ENCODE results near the gene GLT6D1. TPM values are rescaled to one million over a fixed set of nuclear protein-coding genes. Genes with fewer than 3 reads are reported as not detected.

GLT6D1 gene
- total RNA-seq, 2 experiments from 2014 or later = not detected

GRCh38 chr9:135602789-135603481, 36.4 kb downstream of the GLT6D1 start:
- no peaks in the 10 kb centered on the region for H3K36me3 ChIP-seq (ENCODE audit: insufficient read depth, low read length)
- no peaks in the 10 kb centered on the region for H3K9me2 ChIP-seq (ENCODE audit: insufficient read depth, low read length)
- H4K20me1 ChIP-seq (ENCODE audit: insufficient read depth, low read length) = no peaks in the 10 kb centered on the region
- ChIA-PET POLR2A (no interaction called here), CTCF (ENCODE audit: unreplicated experiment) (no interaction called here)
- peak; percentile 57 for DNase-seq (ENCODE audit: low spot score)
- intact Hi-C loops (cut with micrococcal nuclease; ENCODE audit: unreplicated experiment) = loop anchor here (5.0 kb wide), 1 partner anchor 519 kb away; no protein-coding TSS in a partner anchor
- no peaks in the 10 kb centered on the region for H3K4me1 ChIP-seq (ENCODE audit: insufficient read depth, low read length, poor library complexity, severe bottlenecking)
- H3K79me2 ChIP-seq (ENCODE audit: insufficient read depth, low read depth, low read length) = no peaks in the 10 kb centered on the region
- H3K4me3 ChIP-seq (ENCODE audit: low read depth, low read length, poor library complexity, severe bottlenecking) = no peak overlapping the region
- H3K27ac ChIP-seq (ENCODE audit: low read depth, low read length, poor library complexity, severe bottlenecking) = no peak overlapping the region
- TF ChIP-seq CTCF (conservative IDR thresholded peaks at IDR 0.05; ENCODE audit: low read length) (peak; percentile 79), EZH2phosphoT487 (IDR thresholded peaks at IDR 0.05; ENCODE audit: borderline replicate concordance, low read depth, low read length) (no peak)
- H2AFZ ChIP-seq (ENCODE audit: low read length) = no peak overlapping the region
- BruUV-seq (replicated peaks) = no TSS peak
- H3K9me3 ChIP-seq (ENCODE audit: low read length) = no peaks in the 10 kb centered on the region
- no peak overlapping the region for H3K4me2 ChIP-seq (ENCODE audit: low read length)

- Histone ChIP-seq H3K27ac (ENCODE audit: low read depth, low read length, poor library complexity, severe bottlenecking) (no peak overlapping the region), H3K4me2 (ENCODE audit: low read length) (no peak overlapping the region), H3K4me3 (ENCODE audit: low read depth, low read length, poor library complexity, severe bottlenecking) (no peak overlapping the region), H2AFZ (ENCODE audit: low read length) (no peak overlapping the region), H4K20me1 (ENCODE audit: insufficient read depth, low read length) (no peaks in the 10 kb centered on the region), H3K36me3 (ENCODE audit: insufficient read depth, low read length) (no peaks in the 10 kb centered on the region), H3K4me1 (ENCODE audit: insufficient read depth, low read length, poor library complexity, severe bottlenecking) (no peaks in the 10 kb centered on the region), H3K9me3 (ENCODE audit: low read length) (no peaks in the 10 kb centered on the region), H3K9me2 (ENCODE audit: insufficient read depth, low read length) (no peaks in the 10 kb centered on the region), H3K79me2 (ENCODE audit: insufficient read depth, low read depth, low read length) (no peaks in the 10 kb centered on the region)
- TF ChIP-seq CTCF (conservative IDR thresholded peaks at IDR 0.05; ENCODE audit: low read length) (no peak), EZH2phosphoT487 (IDR thresholded peaks at IDR 0.05; ENCODE audit: borderline replicate concordance, low read depth, low read length) (no peak)
- DNase-seq (ENCODE audit: low spot score) = no peak
- ChIA-PET POLR2A (no interaction called here), CTCF (ENCODE audit: unreplicated experiment) (no interaction called here)
- intact Hi-C loops (cut with micrococcal nuclease; ENCODE audit: unreplicated experiment) = loop anchor here (5.0 kb wide), 1 partner anchor 520 kb away; no protein-coding TSS in a partner anchor
- no TSS peak for BruUV-seq (replicated peaks)
These were observed 37.4 kb downstream of the GLT6D1 start for GRCh38 chr9:135601988-135602387.

GRCh38 chr9:135600296-135600817, 39.0 kb downstream of the GLT6D1 start:
- CTCF ChIA-PET (ENCODE audit: unreplicated experiment) = no interaction called here
- Histone ChIP-seq H3K4me3 (ENCODE audit: low read depth, low read length, poor library complexity, severe bottlenecking) (no peak overlapping the region), H3K9me3 (ENCODE audit: low read length) (no peaks in the 10 kb centered on the region), H3K79me2 (ENCODE audit: insufficient read depth, low read depth, low read length) (no peaks in the 10 kb centered on the region), H3K27ac (ENCODE audit: low read depth, low read length, poor library complexity, severe bottlenecking) (no peak overlapping the region), H3K4me2 (ENCODE audit: low read length) (no peak overlapping the region), H3K4me1 (ENCODE audit: insufficient read depth, low read length, poor library complexity, severe bottlenecking) (no peaks in the 10 kb centered on the region), H4K20me1 (ENCODE audit: insufficient read depth, low read length) (no peaks in the 10 kb centered on the region), H3K36me3 (ENCODE audit: insufficient read depth, low read length) (no peaks in the 10 kb centered on the region), H3K9me2 (ENCODE audit: insufficient read depth, low read length) (no peaks in the 10 kb centered on the region), H2AFZ (ENCODE audit: low read length) (no peak overlapping the region)
- DNase-seq (ENCODE audit: low spot score) = no peak
- POLR2A ChIA-PET = no interaction called here
- no peak for TF ChIP-seq EZH2phosphoT487 (IDR thresholded peaks at IDR 0.05; ENCODE audit: borderline replicate concordance, low read depth, low read length)
- no peak for TF ChIP-seq CTCF (conservative IDR thresholded peaks at IDR 0.05; ENCODE audit: low read length)
- intact Hi-C loops (cut with micrococcal nuclease; ENCODE audit: unreplicated experiment) = loop anchor here (5.0 kb wide), 1 partner anchor 522 kb away; no protein-coding TSS in a partner anchor
- BruUV-seq (replicated peaks) = no TSS peak

All from OCI-LY7 (cell line).